Stimulated activated CD4-positive, alpha-beta T cell treated with anti-CD3 and anti-CD28 coated beads, Interleukin-1b, Interleukin-23, amount 100 ng/mL, for 48 hours (primary cell): ENCODE measurements around the gene PLXNA1.

Experiments used
- DNase-seq: peaks from one replicate; pipeline ENCODE4 v3.0.0-alpha.2; 2020

Gene PLXNA1

GRCh38 chr3:126968391-126969390, 14.2 kb upstream of the PLXNA1 start:
- no peak for DNase-seq

- DNase-seq = no peak
Observed at GRCh38 chr3:126969586-126969985, 13.3 kb upstream of the PLXNA1 start.

- no peak for DNase-seq
Observed at GRCh38 chr3:126970101-126970500, 12.8 kb upstream of the PLXNA1 start.

- DNase-seq = no peak
Observed at GRCh38 chr3:126970921-126971320, 12.0 kb upstream of the PLXNA1 start.

GRCh38 chr3:126971891-126972351, 11.0 kb upstream of the PLXNA1 start:
- DNase-seq = no peak

- no peak for DNase-seq
Observed at GRCh38 chr3:126972866-126973265, 10.0 kb upstream of the PLXNA1 start.

- no peak for DNase-seq
Observed at GRCh38 chr3:126973814-126974213, 9.1 kb upstream of the PLXNA1 start.

GRCh38 chr3:126974756-126975155, 8.2 kb upstream of the PLXNA1 start:
- DNase-seq = no peak

GRCh38 chr3:126976906-126977305, 6.0 kb upstream of the PLXNA1 start:
- no peak for DNase-seq

GRCh38 chr3:126977821-126978220, 5.1 kb upstream of the PLXNA1 start:
- DNase-seq = no peak

GRCh38 chr3:126978291-126978690, 4.6 kb upstream of the PLXNA1 start:
- no peak for DNase-seq

GRCh38 chr3:126979046-126979628, 3.8 kb upstream of the PLXNA1 start:
- no peak for DNase-seq

GRCh38 chr3:126980266-126980811, 2.6 kb upstream of the PLXNA1 start:
- DNase-seq = no peak

GRCh38 chr3:126982126-126982470, 817 bp upstream of the PLXNA1 start:
- peak; percentile 56 for DNase-seq

GRCh38 chr3:126983276-126983652, 349 bp downstream of the PLXNA1 start:
- DNase-seq = no peak

- peak; percentile 30 for DNase-seq
Observed at GRCh38 chr3:126983653-126984390, 907 bp downstream of the PLXNA1 start.

GRCh38 chr3:126984391-126985131, 1.6 kb downstream of the PLXNA1 start:
- DNase-seq = no peak

GRCh38 chr3:126985132-126985985, 2.4 kb downstream of the PLXNA1 start:
- DNase-seq = no peak

- DNase-seq = no peak
Observed at GRCh38 chr3:126986001-126986400, 3.1 kb downstream of the PLXNA1 start.

- no peak for DNase-seq
Observed at GRCh38 chr3:126987129-126987528, 4.2 kb downstream of the PLXNA1 start.

GRCh38 chr3:126987596-126987995, 4.7 kb downstream of the PLXNA1 start:
- DNase-seq = no peak
